ENCODE results near the gene ELF3. TPM values are rescaled to one million over a fixed set of nuclear protein-coding genes. Genes with fewer than 3 reads are reported as not detected.

Gene ELF3
- total RNA-seq, 3 donors from 2014 or later (not counting 1 experiment from before 2014, with no cell fraction given) = 1.0 to 3.0 (median 2.0) TPM

- no peaks in the 10 kb centered on the region for H3K27me3 ChIP-seq (ENCODE audit: control insufficient read depth, insufficient read depth, low read length)
- H3K4me3 ChIP-seq (ENCODE audit: low read length) = no peak overlapping the region
- no peaks in the 10 kb centered on the region for H3K9me3 Mint-ChIP-seq
- ATAC-seq = no peak
- WGBS (ENCODE audit: insufficient coverage) = 64% methylated on average over 5 of the region's 5 CpGs
- no peaks in the 10 kb centered on the region for H3K9me3 ChIP-seq (ENCODE audit: control insufficient read depth, insufficient read depth, low read length)
- intact Hi-C loops (cut with micrococcal nuclease) = no loop called here
- H3K36me3 Mint-ChIP-seq = no peaks in the 10 kb centered on the region
- H3K27ac ChIP-seq (ENCODE audit: low read length) = no peak overlapping the region
- H3K27me3 Mint-ChIP-seq (ENCODE audit: low read depth in 2 of 2) = peaks cover 0 to 7% of the 10 kb centered on the region in 2 donors
- H3K27ac Mint-ChIP-seq = no peak overlapping the region
- no peak for DNase-seq
- no peaks in the 10 kb centered on the region for H3K4me1 Mint-ChIP-seq
- no peaks in the 10 kb centered on the region for H3K36me3 ChIP-seq (ENCODE audit: control insufficient read depth, insufficient read depth, low read length)
- H3K4me1 ChIP-seq (ENCODE audit: control insufficient read depth, insufficient read depth, low read length) = no peaks in the 10 kb centered on the region
- no peak overlapping the region for H3K4me3 Mint-ChIP-seq
- TF ChIP-seq CTCF (IDR thresholded peaks at IDR 0.05) = no peak
Observed at GRCh38 chr1:202046748-202047708, 36.6 kb downstream of the ELF3 start.

- TF ChIP-seq CTCF (IDR thresholded peaks at IDR 0.05) = no peak
- no peak overlapping the region for H3K4me3 Mint-ChIP-seq
- ATAC-seq (no peak), DNase-seq (no peak)
- no peaks in the 10 kb centered on the region for H3K36me3 ChIP-seq (ENCODE audit: control insufficient read depth, insufficient read depth, low read length)
- no peak overlapping the region for H3K4me3 ChIP-seq (ENCODE audit: low read length)
- H3K36me3 Mint-ChIP-seq = no peaks in the 10 kb centered on the region
- no peak overlapping the region for H3K27ac Mint-ChIP-seq
- H3K27me3 ChIP-seq (ENCODE audit: control insufficient read depth, insufficient read depth, low read length) = no peaks in the 10 kb centered on the region
- H3K9me3 Mint-ChIP-seq = no peaks in the 10 kb centered on the region
- intact Hi-C loops (cut with micrococcal nuclease) = no loop called here
- H3K9me3 ChIP-seq (ENCODE audit: control insufficient read depth, insufficient read depth, low read length) = no peaks in the 10 kb centered on the region
- WGBS (ENCODE audit: insufficient coverage) = 84% methylated on average over 4 of the region's 4 CpGs
- H3K4me1 Mint-ChIP-seq = no peaks in the 10 kb centered on the region
- peaks cover 0 to 7% of the 10 kb centered on the region in 2 donors for H3K27me3 Mint-ChIP-seq (ENCODE audit: low read depth in 2 of 2)
- H3K4me1 ChIP-seq (ENCODE audit: control insufficient read depth, insufficient read depth, low read length) = no peaks in the 10 kb centered on the region
- no peak overlapping the region for H3K27ac ChIP-seq (ENCODE audit: low read length)
Observed at GRCh38 chr1:202047977-202048376, 37.6 kb downstream of the ELF3 start.

- intact Hi-C loops (cut with micrococcal nuclease) = no loop called here
- Mint-ChIP-seq H3K9me3 (no peaks in the 10 kb centered on the region), H3K4me3 (no peak overlapping the region), H3K36me3 (no peaks in the 10 kb centered on the region), H3K27ac (no peak overlapping the region), H3K27me3 (ENCODE audit: low read depth in 2 of 2) (peaks cover 0 to 4% of the 10 kb centered on the region in 2 donors), H3K4me1 (no peaks in the 10 kb centered on the region)
- WGBS (ENCODE audit: insufficient coverage) = 75% methylated on average over 3 of the region's 5 CpGs
- TF ChIP-seq CTCF (IDR thresholded peaks at IDR 0.05) = no peak
- DNase-seq (no peak), ATAC-seq (no peak)
- H3K27ac ChIP-seq (ENCODE audit: low read length) = no peak overlapping the region
- no peaks in the 10 kb centered on the region for H3K27me3 ChIP-seq (ENCODE audit: control insufficient read depth, insufficient read depth, low read length)
- H3K36me3 ChIP-seq (ENCODE audit: control insufficient read depth, insufficient read depth, low read length) = no peaks in the 10 kb centered on the region
- no peaks in the 10 kb centered on the region for H3K4me1 ChIP-seq (ENCODE audit: control insufficient read depth, insufficient read depth, low read length)
- no peak overlapping the region for H3K4me3 ChIP-seq (ENCODE audit: low read length)
- no peaks in the 10 kb centered on the region for H3K9me3 ChIP-seq (ENCODE audit: control insufficient read depth, insufficient read depth, low read length)
Observed at GRCh38 chr1:202049129-202049528, 38.7 kb downstream of the ELF3 start.

Data from natural killer cell (primary cell).